GM19043 (cell line): ENCODE measurements around the gene NRF1.

Experiments used
- ATAC-seq: cut with Tn5 transposase; IDR thresholded peaks from one replicate; pipeline ENCODE4 v1.9.1; 2021; ENCODE audit warnings: low read depth; ENCODE audit not compliant: unreplicated experiment

The NRF1 gene

GRCh38 chr7:129676017-129676897 is 64.7 kb downstream of the NRF1 start:
- ATAC-seq, result no peak

DNA sequence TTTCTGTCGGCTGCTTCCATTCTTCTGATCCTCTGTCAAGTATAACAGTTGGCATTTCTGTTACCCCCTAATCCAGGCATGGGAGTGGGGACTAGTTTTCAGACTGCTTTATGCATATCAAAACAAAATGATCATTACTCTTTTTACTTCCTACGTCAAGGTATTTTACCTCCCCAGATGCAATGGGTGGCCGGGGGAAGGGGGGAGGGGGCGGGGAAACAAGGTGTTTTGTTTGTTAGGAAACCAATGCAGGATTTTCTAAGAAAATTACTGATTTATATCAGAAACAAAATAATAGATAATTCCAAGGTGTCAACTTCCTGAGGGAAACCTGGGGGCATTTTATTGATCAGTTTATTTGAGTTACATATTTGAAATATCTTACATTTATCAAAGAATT is 66.3 kb downstream of the NRF1 start:
- ATAC-seq, result no peak

DNA sequence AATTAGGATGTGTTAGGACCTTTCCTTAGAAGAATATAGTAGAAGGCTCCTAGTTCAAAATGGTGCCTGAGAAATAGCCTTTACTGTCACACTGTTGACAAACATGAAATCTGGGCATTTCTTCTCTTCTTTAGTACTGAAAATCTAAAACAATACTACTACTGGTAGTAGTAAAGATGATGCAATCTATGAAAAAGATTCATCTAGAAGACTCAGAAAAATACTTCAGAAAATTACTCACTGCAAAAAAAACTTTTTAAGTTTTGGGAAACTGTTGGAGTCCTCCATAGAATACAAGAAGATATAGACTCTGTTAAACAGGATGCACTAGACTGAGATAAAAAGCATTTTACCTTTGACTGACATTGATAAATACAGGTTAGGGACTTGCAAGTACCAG is 67.1 kb downstream of the NRF1 start:
- ATAC-seq, result no peak

GRCh38 chr7:129680400-129680799 is 68.9 kb downstream of the NRF1 start:
- no peak for ATAC-seq

DNA sequence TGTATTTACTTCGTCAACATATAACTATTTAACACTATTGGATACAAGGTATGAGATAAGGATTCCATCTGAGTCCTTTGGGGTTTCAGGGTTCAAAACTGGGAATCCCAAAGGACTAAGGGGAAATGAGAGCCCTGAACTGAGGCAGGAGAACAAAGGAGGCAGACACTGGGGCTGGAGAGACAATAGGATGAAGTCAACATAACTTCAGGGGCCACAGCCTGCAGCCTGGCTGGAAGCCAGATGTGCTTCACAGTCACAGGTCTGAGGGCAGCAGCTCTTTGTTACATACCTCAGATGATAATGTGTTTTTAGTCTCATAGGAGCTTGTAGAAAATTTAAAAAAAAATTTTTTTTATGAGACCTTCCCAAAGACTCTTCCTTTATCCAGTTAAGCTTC is 73.3 kb downstream of the NRF1 start:
- ATAC-seq, result no peak

GRCh38 chr7:129686063-129686462 is 74.5 kb downstream of the NRF1 start:
- ATAC-seq, result no peak

DNA sequence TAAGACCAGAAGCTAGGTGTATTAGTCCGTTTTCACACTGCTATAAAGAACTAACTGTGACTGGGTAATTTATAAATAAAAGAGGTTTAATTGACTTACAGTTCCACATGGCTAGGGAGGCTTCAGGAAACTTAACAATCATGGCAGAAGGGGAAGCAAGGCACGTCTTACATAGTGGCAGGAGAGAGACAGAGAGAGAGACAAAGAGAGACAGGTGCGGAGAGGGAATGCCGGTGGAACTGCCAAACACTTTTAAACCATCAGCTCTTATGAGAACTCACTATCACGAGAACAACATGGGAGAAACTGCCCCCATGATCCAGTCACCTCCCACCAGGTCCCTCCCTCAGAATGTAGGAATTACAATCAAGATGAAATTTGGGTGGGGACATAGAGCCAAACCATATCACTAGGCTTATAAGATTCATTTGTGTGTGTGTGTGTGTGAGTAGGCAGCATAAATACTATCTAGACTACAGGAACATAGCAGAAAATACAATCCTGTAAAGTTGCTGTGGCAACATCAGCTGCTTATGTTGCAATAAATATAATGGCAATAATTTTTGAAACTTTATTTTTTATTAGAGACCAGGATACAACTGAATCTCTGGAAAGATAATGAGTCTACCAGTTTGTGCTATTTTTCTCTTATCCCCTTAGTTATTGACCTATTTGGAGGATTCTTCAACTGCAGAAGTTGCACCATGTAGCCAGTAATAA is 77.1 kb downstream of the NRF1 start:
- no peak for ATAC-seq

DNA sequence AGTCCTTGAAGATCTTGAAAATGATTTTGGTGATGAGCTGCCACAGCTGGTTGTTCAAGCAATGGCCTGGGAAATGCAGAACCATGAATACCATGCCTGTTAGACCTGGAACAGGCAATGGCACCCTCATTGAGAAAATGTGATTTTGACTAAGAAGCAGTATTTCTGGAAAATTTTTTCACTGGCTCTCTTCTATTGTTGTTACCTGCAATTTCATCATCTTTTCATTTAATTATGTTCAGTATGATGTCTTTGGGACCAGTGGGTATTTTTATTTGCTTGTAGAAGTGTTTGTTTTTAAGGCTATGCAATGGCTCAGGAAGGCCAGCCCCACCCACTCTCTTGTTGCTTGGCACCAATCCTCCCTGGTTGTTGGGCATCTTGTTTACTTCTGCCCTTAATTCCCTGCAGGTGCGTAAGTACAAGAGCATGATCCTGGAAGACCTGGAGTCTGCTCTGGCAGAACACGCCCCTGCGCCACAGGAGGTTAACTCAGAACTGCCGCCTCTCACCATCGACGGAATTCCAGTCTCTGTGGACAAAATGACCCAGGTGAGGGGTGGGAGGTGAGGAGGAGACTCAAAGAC is 78.6 kb downstream of the NRF1 start:
- ATAC-seq, result no peak

DNA sequence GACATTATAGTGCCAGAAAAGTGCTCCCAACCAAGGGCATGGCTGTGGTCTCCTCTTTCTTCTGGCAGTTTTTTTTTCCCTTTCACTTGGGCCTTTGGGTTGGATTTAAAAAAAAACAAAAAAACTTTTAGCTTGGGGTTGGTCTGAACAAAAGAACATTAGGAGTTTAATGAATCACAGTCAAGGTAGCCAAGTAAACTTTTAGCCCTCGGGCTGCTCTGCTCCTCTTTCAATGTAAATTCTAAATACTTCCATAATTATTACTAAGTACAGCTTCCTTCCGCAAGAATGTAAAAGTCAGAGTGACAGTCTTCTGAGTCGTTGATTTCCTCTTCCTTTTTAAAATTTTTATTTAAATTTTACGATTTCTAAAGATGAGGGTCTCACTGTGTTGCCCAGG is 79.2 kb downstream of the NRF1 start:
- no peak for ATAC-seq

DNA sequence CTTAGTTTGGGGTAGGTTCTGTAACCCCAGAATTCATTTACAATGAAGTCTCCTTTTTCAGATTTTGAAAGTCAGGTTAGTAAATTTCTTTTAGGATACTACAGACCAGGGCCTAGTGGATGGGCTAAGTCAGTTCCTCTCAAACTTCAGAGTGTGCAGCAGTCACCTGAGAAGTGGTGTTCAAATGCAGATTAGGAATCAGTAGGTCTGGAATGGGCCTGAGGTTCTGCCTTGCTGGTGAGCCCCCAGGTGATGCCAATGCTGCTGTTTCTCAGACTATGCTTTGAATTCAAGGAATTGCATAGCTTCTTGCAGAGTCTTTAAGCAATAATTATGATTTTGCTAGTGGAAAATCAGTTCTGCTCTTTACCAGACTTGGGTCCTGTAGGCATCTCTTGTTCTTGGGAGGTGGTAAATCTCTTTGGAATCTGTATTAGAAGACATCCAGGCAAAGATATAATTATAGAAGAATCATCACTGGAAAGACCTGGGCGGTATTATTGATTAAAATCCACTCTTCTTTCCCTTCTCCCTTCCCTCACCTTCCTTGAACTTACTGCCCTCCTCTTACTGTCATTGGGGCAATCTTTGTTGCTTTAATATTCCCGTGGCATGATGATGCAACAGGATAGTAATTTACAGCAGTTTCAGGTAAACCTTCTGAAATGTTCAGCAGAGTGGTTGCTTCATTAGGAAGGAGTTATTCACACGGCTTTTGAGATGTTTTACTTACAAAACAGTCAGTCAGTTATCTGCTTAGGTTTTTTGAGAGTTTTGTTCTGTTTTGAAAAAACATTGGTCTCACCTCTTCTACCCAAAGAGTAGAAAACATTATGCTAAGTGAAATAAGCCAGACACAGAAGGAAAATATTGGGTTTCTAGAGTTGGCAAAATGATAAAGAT is 87.2 kb downstream of the NRF1 start:
- ATAC-seq, result no peak

DNA sequence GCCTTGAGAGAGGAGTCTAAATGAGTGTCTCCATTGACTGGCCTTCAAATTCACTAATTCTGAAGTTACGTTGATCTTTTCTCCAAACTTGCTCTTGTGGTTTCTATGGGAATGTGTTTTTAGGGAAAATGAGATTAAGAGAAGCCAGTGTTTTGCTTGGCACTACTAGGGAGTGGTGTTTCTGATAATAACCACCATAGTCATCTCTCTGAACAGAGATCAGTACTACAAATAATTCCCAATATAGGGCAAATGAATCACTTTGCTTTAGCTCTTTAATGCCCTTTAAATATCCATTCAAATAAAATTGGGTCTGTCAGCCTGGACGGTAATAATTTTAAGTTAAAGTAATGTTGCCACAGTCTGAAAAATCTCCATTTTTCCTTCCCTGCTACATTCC is 90.8 kb downstream of the NRF1 start:
- ATAC-seq, result no peak

- ATAC-seq, result no peak
Measured at GRCh38 chr7:129702761-129703338, 91.3 kb downstream of the NRF1 start.

- ATAC-seq, result no peak
Measured at GRCh38 chr7:129703751-129704150, 92.2 kb downstream of the NRF1 start.

DNA sequence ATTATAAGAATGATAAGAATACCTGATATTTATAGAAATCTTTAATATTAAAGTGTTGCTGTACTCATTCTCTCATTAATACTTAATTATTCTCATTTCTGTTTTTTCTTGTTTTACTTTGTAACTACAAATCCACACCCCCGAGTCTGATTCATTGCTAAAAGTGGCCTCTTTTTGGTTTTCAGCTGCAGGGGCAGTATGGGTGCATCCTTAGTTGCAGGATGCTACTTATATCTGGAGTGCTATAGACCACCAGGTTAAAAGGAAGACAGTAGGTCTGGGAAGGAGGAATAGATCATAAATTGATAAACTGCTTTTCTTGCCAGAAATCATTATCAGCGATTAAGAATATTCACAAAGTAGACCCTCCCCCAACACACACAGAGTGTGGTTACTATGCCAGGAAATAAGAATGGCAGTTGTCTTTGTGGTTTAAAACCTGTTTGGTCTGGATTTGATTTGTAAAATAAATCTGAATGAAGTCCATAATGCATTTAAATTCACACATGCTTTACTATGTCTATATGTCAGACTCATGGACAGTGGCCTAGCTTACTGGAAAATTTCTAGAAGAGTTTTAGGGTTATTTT is 96.5 kb downstream of the NRF1 start:
- ATAC-seq, result no peak

- no peak for ATAC-seq
Measured at GRCh38 chr7:129713544-129713943, 102.0 kb downstream of the NRF1 start.

DNA sequence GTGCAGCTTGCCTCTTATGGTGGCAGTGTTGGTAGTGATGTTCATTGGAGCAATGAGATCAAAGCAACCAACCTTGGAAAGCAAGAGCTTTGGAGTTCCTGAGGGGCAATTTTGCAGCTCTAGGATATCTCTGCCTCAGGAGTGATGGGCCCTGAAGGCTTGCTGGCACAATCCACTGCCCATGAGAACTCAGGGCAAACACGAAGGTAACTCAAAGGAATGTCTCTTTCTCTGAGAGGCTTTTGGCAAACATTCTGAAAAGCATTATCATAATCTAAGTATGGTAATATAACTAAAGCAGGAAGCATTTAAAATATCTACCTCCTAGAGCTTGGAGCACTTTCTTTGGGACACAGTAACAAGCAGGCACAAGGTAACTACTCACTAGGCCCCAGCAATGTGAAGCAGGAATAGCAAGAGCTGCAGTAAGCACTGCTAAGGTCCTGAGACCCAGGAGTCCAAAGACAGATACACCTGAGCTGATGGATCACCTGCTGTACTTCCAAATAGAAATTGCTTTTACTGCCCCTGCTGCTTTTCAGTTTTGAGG is 103.1 kb downstream of the NRF1 start:
- ATAC-seq, result no peak

DNA sequence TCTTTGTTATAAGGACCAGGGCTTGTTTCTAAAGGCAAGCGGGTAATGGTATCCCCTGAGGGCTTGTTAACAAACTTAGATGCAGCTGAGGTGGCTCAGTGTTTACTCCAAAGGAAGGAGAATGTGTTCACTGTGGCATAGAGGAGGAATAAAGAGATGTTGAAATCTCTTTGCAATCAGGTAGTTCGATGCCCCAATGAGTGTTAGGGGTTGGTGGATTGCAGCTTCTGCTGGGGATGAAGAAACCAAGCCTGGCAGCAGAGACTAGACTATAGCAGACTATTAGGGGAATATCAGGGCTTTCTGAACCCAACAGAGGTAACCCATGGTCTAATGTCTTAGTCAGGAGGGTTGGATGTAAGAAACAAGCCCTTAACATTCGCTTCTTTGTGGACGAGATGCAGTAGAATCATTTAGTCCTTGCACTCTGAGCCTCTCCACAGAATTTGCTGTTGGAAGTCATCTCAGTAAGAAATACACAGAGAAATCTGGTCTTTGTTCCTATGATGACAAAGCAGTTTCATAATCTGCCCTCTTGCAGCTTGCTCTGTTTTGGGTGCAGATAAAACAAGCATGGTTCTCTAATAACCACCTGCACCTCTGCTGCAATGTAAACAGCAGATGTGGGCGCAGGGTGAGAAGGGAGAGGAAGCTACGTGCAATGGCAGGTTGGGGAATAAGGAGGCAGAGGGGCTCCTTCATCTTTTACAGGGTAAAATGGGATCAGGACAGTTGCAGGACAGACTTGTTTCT is 108.6 kb downstream of the NRF1 start:
- ATAC-seq, result no peak

- no peak for ATAC-seq
Measured at GRCh38 chr7:129721068-129721467, 109.5 kb downstream of the NRF1 start.

DNA sequence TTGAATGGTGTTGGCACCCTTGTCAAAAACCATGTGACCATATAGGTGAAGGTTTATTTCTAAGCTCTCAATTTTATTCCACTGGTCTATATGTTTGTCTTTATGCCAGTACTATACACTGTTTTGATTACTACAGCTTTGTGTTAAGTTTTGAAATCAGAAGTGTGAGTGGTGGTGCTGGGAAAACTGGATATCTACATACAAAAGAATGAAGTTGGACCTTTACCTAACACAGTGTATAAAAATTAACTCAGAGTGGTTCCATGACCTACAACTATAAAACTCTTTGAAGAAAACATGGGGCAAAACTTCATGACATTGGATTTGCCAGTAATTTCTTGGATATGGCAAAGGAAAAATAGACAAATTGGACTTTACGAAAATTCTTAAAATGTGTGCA is 112.2 kb downstream of the NRF1 start:
- ATAC-seq, result no peak
